ENCODE data around the gene CELSR1. TPM values are rescaled to one million over a fixed set of nuclear protein-coding genes. Genes with fewer than 3 reads are reported as not detected.

Gene CELSR1
- total and polyA plus RNA-seq, 2 of the 13 experiments (the other 11 are each of a cell fraction or from before 2014, with no cell fraction given), result 0.78 to 1.8 TPM

DNA sequence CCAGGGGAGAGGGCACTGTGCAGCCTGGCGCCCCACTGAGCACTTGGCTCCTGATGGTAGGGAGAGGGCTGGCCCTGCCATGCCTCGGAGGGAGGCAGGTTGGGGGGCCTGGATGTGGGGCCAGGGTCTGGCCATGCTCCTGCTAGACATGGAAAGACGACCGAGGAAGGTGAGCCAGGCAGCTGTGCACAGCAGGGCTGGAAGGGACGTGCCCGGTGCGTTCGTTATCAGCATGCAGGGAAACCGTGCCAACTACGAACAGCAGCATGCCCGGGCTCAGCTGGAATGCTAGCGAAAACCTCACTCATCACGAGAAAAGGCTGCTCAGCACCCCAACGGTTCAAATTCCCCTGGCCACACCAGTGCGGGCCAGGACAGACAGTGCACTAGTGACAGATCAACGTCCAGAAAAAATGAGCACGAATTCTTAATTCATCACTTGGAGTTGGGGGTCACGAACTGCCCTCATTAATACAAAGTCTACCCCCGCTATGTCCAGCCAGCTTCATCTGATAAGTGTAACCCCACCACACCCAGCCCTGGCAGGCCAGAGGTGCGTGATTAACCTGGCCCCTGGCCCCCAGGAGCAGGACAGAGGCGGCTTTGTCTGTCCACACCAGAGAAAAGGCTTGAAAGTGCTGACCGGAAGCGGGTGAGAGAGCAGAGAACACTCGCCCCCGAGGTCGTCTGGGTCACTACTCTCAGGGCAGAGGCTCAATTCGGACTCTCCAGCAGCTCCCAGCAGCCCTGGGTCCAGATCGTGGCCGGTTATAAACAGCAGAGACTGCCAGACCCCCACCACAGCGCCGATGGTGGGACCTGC, 84.2 kb downstream of the CELSR1 start (continued):
- peak; percentile 49; the same call in 1 of the 2 replicates for TF ChIP-seq CHD4 (IDR thresholded peaks at IDR 0.05; ENCODE audit: borderline replicate concordance, low read length)
- TF ChIP-seq ZBTB7A (CRISPR knock-in tag; IDR thresholded peaks at IDR 0.05), result peak; percentile 58; the same call in 1 of the 2 replicates
- no peak for TF ChIP-seq MEF2D (CRISPR knock-in tag; IDR thresholded peaks at IDR 0.05)
- TF ChIP-seq ISL2 (CRISPR knock-in tag; IDR thresholded peaks at IDR 0.05), result peak; percentile 71
- peak; percentile 82 for TF ChIP-seq ZMYM2 (CRISPR knock-in tag; IDR thresholded peaks at IDR 0.05)
- TF ChIP-seq, protein P1, sequence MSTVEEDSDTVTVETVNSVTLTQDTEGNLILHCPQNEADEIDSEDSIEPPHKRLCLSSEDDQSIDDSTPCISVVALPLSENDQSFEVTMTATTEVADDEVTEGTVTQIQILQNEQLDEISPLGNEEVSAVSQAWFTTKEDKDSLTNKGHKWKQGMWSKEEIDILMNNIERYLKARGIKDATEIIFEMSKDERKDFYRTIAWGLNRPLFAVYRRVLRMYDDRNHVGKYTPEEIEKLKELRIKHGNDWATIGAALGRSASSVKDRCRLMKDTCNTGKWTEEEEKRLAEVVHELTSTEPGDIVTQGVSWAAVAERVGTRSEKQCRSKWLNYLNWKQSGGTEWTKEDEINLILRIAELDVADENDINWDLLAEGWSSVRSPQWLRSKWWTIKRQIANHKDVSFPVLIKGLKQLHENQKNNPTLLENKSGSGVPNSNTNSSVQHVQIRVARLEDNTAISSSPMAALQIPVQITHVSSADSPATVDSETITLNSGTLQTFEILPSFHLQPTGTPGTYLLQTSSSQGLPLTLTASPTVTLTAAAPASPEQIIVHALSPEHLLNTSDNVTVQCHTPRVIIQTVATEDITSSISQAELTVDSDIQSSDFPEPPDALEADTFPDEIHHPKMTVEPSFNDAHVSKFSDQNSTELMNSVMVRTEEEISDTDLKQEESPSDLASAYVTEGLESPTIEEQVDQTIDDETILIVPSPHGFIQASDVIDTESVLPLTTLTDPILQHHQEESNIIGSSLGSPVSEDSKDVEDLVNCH (CRISPR knock-in tag; IDR thresholded peaks at IDR 0.05), result no peak
- TF ChIP-seq ZNF264 (CRISPR knock-in tag; IDR thresholded peaks at IDR 0.05), result no peak; the same call in 1 of the 2 replicates
- peak; percentile 55; the same call in 1 of the 2 replicates for TF ChIP-seq ARNT2 (CRISPR knock-in tag; IDR thresholded peaks at IDR 0.05; ENCODE audit: low read depth)
- no peak for TF ChIP-seq ZNF550 (CRISPR knock-in tag; IDR thresholded peaks at IDR 0.05; ENCODE audit: borderline replicate concordance)
- TF ChIP-seq ZNF468 (CRISPR knock-in tag; IDR thresholded peaks at IDR 0.05), result no peak
- peak; percentile 10; the same call in 1 of the 2 replicates for TF ChIP-seq MIER2 (CRISPR knock-in tag; IDR thresholded peaks at IDR 0.05)
- TF ChIP-seq ZMYM3 (CRISPR knock-in tag; IDR thresholded peaks at IDR 0.05), result peak; percentile 52; the same call in 1 of the 2 replicates
- TF ChIP-seq RFXANK (CRISPR knock-in tag; IDR thresholded peaks at IDR 0.05), result no peak
- no peak for TF ChIP-seq IKZF1 (IDR thresholded peaks at IDR 0.05)
- TF ChIP-seq ZNF136 (CRISPR knock-in tag; IDR thresholded peaks at IDR 0.05; ENCODE audit: low read depth), result peak; percentile 90; the same call in 1 of the 2 replicates
- TF ChIP-seq, protein P2, sequence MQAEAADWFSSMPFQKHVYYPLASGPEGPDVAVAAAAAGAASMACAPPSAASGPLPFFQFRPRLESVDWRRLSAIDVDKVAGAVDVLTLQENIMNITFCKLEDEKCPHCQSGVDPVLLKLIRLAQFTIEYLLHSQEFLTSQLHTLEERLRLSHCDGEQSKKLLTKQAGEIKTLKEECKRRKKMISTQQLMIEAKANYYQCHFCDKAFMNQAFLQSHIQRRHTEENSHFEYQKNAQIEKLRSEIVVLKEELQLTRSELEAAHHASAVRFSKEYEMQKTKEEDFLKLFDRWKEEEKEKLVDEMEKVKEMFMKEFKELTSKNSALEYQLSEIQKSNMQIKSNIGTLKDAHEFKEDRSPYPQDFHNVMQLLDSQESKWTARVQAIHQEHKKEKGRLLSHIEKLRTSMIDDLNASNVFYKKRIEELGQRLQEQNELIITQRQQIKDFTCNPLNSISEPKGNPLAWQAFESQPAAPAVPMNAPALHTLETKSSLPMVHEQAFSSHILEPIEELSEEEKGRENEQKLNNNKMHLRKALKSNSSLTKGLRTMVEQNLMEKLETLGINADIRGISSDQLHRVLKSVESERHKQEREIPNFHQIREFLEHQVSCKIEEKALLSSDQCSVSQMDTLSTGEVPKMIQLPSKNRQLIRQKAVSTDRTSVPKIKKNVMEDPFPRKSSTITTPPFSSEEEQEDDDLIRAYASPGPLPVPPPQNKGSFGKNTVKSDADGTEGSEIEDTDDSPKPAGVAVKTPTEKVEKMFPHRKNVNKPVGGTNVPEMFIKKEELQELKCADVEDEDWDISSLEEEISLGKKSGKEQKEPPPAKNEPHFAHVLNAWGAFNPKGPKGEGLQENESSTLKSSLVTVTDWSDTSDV (CRISPR knock-in tag; IDR thresholded peaks at IDR 0.05), result no peak
- no peak for TF ChIP-seq ZNF335 (CRISPR knock-in tag; IDR thresholded peaks at IDR 0.05)
- peak; percentile 79; the same call in 1 of the 2 replicates for TF ChIP-seq ZNF354B (CRISPR knock-in tag; IDR thresholded peaks at IDR 0.05)
- no peak for TF ChIP-seq ZNF446 (CRISPR knock-in tag; IDR thresholded peaks at IDR 0.05)
- no peak for TF ChIP-seq CCDC6 (CRISPR knock-in tag; IDR thresholded peaks at IDR 0.05)
- TF ChIP-seq SAP130 (CRISPR knock-in tag; IDR thresholded peaks at IDR 0.05; ENCODE audit: low read depth), result peak; percentile 75
- no peak for TF ChIP-seq HOXA9 (CRISPR knock-in tag; IDR thresholded peaks at IDR 0.05; ENCODE audit: borderline replicate concordance)
- TF ChIP-seq, protein P3, sequence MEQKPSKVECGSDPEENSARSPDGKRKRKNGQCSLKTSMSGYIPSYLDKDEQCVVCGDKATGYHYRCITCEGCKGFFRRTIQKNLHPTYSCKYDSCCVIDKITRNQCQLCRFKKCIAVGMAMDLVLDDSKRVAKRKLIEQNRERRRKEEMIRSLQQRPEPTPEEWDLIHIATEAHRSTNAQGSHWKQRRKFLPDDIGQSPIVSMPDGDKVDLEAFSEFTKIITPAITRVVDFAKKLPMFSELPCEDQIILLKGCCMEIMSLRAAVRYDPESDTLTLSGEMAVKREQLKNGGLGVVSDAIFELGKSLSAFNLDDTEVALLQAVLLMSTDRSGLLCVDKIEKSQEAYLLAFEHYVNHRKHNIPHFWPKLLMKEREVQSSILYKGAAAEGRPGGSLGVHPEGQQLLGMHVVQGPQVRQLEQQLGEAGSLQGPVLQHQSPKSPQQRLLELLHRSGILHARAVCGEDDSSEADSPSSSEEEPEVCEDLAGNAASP (CRISPR knock-in tag; IDR thresholded peaks at IDR 0.05; ENCODE audit: borderline replicate concordance), result peak; percentile 90; the same call in 1 of the 2 replicates
- TF ChIP-seq AHR (CRISPR knock-in tag; IDR thresholded peaks at IDR 0.05), result no peak; the same call in 1 of the 2 replicates
- TF ChIP-seq NR3C1 (CRISPR knock-in tag; IDR thresholded peaks at IDR 0.05), result no peak
